Activated CD4-positive, alpha-beta T cell treated with anti-CD3 and anti-CD28 coated beads for 24 hours (primary cell): ENCODE measurements around the gene NT5C1B.
"Not testable (repeated sequence)": the region's sequence is repeated elsewhere in the genome, so short reads cannot be mapped to it uniquely, and the experiment has no call there.

Experiments
- DNase-seq, 2 donors: peaks; one replicate each; pipeline ENCODE4 v3.0.0-alpha.2; 2020; ENCODE audit warnings: low read depth in 2 of 2

The NT5C1B gene

DNA sequence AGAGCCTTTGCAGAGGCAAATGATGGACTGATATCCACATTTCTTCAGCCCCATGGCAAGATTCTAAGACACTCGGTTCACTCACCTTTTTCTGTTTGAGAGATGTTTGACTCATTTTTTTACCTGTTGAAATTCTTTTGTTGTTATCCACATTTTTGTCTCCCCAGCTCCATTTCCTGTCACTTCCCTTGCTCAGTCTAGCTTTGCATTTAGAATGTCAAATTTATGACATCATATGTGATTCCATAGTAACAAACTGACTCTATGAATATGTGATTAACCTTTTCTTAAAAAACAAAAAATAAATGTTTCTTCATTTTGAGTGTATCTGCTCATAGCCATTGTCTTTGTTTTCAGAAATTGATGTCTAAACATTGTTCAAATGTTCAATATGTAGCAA lies at the start of gene NT5C1B:
TSS of gene NT5C1B (minus strand) at position 216 of the 400 bp plus-strand sequence. CDS start at position 115, 101 bp downstream.
- no peak for DNase-seq

DNA sequence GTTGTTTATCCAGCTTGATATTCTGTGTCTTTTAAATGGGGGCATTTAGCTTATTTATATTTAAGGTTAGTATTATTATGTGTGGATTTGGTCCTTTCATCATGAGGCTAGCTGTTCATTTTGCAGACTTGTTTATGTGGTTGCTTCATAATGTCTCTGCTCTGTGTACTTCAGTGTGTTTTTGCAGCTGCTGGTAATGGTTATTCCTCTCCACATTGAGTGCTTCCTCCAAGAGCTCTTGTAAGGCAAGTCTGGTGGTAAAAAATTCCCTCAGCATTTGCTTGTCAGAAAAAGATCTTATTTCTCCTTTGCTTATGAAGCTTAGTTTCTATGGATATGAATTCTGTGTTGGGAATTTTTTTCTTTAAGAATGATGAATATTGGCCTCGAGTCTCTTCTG lies 47.8 kb upstream of the NT5C1B start:
- no peak for DNase-seq

DNA sequence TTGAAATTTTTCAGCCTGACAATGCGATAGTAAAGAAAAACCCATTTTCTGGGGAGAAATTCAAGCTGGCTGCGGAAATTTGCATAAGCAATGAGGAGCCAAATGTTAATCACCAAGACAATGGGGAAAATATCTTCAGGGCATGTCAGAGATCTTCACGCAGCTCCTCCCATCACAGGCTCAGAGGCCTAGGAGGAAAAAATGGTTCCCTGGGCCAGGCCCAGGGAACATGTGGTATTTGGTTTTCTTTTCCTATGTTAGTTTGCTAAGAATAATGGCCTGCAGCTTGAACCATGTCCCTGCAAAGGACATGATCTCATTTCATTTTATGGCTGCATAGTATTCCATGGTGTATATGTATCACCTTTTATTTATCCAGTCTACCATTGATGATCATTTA lies 43.3 kb upstream of the NT5C1B start:
- not testable (repeated sequence) for DNase-seq

DNA sequence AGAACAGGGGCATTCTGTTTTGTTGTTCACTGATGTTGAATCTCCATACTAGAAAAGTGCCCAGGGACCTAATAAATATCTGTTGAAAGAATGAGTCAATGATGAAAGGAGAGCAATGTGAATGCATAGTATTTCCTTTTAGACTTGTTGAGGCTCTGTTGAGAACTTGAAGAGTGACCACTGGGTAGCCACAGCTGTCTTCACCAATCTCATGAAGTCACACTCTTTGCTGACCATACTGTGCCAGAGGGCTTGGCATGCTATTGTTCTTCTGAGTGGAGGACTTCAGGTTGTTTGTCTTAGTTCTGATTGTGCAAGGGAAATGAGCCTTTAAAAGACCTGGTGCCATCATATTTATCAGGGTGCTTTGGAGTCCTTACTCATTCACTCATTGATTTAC lies 41.6 kb upstream of the NT5C1B start:
- no peak for DNase-seq

DNA sequence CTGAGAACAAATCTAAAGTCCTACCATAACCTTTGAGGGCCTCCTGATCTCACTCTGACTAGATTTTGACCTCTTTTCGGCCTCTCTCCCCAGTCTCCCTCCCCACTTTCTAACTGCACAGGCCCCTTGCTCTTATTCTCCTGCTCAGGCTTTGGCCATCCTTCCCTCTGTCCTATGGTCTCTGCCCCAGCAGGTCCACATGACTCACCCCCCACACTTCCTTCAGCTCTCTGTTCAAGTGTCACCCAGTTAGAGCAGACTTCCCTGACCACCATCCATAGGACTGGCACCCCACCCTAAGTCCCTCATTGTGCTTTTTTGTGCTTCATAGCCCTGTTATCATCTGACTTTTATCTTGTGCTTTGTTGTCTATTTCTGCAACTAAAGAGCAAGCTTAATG lies 41.2 kb upstream of the NT5C1B start:
- DNase-seq, result no peak

GRCh38 chr2:18630101-18630500 lies 40.7 kb upstream of the NT5C1B start:
- DNase-seq, result no peak

GRCh38 chr2:18626958-18627650 lies 37.7 kb upstream of the NT5C1B start:
- no peak for DNase-seq

GRCh38 chr2:18626256-18626668 lies 36.9 kb upstream of the NT5C1B start:
- DNase-seq, result no peak

DNA sequence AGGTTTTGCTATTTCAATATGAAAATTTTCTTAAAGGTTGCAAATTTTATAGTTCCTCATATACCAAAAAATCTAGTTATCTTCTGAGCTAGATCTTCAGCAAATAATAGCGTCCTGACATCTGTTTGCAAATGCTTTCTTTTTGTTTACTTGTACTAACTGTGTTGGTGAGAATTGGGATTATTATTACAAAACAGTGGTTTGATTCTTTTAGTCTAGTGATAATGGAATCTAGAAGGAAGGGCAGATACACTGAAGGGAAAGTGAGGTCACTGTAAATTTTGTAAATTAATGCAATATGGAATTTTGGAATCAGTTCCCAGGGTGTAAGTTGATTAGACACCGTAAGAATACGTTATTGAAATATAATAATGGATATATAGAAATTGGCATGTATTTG lies 36.2 kb upstream of the NT5C1B start:
- DNase-seq, result no peak

DNA sequence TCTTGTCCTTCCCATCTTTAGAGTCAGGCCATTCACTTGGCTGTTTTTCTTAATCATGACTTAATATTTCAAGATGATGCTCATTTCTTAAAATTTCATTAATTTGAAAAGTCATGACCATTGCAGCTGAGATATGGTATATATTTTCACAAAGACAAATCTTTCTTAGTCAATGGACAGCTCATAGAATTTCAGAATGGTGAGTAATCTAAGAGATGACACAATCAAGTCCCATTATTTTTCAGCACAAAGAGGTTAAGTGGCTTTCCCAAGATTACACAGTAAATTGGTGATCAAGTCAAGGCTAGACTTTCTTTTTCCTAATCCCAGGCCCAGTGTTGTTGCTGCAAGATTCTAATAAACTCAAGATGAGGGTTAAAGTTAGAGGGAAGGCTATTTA lies 34.4 kb upstream of the NT5C1B start:
- DNase-seq, result no peak

DNA sequence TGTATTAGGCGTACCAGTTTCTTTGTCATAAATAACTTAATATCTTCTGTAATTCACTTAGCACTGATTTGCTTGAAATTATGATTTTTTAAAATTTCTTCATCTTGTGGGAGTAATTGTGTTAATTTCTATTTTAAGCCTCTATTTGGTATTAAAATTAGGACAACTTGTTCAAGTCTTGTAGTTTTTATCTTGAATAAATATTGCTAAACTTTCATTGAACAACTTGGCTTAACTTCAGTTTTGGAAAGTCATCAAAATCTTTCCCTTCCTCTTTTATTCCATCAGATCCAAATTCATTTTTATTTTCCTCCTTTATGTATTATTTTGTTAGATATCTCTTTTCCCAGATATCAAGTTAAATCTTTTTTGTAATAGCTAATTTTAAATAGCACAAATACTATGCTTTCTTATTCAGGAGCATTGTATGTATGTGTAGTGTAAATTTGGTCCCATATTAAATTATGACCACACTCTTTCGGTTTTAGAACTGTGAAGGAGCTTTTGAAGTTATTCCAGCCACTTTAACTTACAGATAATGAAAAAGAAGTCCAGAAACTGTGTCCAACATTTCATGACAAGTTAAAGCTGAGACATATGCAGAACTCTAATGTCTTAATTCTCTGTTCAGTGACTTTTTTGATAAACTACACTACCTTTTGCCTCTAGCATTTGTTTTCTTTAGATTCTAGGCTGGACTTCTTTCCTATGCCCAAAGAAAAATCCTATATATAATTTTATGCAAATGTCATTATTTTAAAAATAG lies 31.7 kb upstream of the NT5C1B start:
- DNase-seq, result no peak

GRCh38 chr2:18619091-18619490 lies 29.7 kb upstream of the NT5C1B start:
- no peak for DNase-seq

- DNase-seq, result no peak
Observed at GRCh38 chr2:18614041-18614440, 24.7 kb upstream of the NT5C1B start.

- no peak for DNase-seq
Observed at GRCh38 chr2:18612133-18612532, 22.8 kb upstream of the NT5C1B start.

DNA sequence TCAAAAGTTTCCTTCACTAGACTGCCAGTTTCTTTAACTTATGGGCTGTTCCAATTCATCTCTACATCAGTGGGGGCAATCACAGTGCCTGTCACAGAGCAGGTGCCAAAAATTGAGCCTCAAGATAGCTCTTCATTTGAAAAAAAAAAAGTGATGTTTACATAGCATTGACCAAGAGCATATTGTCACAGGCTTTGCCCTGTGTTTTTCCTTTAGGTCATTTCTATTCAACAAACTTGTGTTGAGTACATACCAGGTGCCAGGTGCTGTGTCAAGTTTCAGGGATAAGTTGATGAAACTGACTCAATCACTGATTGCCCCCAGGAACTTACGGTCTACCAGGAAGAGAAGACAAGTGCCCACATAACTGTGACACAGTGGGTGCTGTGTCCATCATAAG lies 22.2 kb upstream of the NT5C1B start:
- DNase-seq, result no peak

- no peak for DNase-seq
Observed at GRCh38 chr2:18611184-18611583, 21.8 kb upstream of the NT5C1B start.

GRCh38 chr2:18610651-18611050 lies 21.3 kb upstream of the NT5C1B start:
- no peak for DNase-seq

- no peak for DNase-seq
Observed at GRCh38 chr2:18610090-18610489, 20.7 kb upstream of the NT5C1B start.

DNA sequence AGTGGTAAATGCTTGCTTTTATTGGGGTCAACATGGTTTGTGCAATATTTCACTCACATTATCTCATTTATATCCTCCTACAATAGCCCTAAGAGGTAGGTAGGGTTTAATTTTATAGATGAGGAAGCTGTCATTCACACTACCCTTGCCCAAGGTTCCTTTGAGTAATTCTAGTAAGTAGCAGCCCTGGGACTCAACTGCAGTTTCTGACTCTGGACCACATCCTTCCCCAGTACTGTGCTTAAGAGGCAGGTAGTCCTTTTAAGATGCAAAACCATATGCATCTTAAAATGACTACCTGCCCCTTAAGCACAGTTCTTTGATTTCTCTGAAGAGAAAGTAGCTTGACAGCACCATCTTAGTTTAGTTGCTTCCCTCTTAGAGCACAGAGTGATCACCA lies 15.7 kb upstream of the NT5C1B start:
- DNase-seq, result no peak

DNA sequence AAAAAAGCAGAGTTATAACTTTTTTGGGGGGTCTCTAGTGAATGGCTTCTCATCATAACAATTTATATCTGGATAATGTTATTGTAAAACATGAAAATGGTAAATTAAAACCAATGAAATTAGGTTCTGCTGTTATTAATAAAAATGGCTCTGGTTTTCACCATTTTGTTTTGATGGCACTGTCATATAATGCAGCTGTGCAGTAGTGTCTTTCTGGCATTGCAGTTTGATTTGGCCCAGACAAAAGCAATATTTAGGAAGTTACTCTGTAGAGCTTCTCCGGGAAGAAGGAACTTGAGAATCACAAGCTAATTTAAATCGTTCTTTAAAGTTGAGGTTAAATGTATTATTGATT lies 15.1 kb upstream of the NT5C1B start:
- DNase-seq, result no peak

DNA sequence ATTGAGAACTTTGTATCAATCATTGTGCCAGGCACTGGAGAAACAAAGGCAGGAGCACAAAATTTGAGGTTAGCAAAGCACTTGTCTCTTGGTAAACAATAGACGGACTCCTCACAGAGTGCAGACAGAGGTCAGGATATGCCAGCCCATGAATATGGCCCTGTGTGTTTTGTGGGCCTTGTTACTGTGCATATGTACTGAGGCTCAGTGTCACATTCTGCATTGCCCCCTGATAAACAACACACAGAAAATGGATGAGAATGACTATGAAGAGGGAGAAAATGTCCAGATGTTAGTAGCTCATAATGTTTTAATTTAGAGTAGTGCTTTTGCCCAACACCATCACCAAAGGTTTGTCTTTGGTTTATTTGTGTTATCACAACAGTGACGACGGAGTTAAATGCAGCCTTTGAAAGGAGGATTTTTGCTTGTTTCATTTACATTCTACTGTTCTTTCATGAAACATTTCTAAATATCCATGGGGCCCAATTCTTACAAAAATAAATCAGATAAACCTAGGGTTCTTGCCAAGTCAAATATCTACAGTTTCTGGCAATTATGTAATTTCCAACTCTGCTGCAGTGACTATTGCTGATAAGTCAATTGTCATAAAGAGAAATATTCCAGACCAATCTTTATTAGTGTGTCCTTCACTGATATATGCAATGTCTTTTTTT lies 14.6 kb upstream of the NT5C1B start:
- no peak for DNase-seq

DNA sequence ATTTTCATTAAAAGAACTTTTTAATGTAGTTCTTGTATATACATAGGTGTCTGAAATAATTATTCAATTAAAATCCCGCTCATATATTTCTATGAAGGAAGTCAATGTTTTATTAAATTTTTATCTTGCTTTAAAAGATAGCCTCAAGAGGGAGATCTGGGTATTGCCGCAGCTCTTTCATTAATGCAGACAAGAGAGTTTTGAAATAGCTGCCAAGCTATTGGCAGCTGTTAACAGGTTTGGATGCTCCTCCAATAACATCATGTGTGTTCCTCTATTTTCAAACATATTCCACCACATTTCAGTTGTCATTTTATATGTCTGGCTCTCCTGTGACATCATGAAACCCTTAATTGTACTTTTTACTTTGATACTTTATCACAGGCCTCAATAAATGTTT lies 12.9 kb upstream of the NT5C1B start:
- no peak for DNase-seq

DNA sequence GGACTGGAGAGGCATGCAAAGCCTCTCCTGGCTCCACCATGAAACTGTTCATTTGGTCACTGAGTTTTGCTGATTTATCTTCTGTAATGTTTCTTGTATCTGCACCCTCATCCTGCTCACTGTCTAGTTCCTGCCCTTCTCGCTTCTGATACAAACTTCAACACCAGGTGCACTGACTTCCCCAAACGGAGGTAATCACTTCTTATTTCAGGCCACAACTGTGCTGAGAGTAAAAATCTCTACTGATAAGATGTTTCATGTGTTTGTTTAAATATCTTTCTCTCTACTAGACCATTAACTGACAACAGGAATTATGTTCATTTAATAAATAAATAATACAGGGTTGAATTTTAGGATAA lies 10.9 kb upstream of the NT5C1B start:
- no peak for DNase-seq
